Measurements from ENCODE around the gene ABHD14A.

Gene ABHD14A

DNA sequence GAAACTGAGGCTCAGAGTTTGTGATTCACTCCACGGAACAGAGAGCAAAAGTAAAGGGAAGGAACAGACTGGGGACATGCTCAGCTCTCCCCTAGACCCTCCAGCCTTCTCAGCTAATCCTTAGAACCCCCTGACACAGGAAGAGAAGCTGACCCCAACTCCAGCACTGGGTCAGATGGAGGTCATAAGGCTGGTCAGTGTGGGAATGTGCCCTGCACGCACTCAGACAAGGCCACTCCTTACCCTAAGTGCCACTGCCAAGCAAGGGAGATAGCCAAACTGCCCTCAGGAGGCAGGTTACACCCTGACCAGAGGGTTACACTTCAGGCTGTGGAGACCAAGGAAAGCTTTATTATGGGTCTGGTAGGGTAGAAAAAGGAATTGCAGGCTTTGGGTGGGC lies 19.7 kb downstream of the ABHD14A start:
- DNase-seq (ENCODE audit: low read depth, low spot score), result no peak

DNA sequence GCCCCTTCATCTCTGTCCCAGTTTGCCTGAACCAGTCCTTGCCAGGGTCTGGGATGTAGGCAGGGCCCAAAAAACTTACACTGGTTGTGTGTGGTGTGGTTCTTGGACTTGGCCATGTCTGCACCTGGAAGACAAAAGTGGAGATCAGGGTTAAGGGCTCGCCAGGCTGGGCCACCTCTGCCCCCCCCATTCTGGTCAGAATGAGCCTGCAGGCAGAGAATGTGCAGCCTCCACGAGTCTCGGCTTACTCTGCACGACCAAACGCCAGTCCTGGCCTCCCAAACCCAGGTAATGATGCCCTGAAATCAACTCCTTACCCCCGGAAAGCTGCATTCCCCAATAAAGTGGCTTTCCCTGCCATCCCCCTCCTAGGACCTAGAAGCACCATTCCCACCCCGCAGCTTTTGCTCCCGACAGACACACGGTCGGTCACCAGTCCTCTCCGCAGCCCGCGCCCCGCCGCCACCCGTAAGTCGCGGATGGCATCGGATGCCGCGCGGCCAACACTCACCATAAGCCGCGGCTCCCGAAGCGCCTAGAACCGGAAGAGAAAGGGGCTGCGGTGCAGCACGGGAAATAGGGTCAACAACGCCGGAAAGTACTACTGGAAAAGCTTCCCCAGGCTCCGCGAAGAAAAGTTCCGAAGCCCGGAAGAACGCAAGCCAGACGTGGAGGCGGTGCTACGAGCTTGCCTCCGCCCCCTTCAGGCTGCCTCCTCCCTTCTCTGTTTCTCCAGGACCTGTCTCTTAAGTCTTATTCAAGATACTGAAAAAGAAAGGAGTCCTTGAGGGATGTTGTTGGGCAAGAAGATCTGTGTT lies 20.7 kb downstream of the ABHD14A start, which contains the start of gene RPL29:
Gene RPL29 (minus strand): TSS at position 550 of the 818 bp plus-strand sequence. CDS start 434 bp downstream, at position 116.
- peak; percentile 88 for DNase-seq (ENCODE audit: low read depth, low spot score)

DNA sequence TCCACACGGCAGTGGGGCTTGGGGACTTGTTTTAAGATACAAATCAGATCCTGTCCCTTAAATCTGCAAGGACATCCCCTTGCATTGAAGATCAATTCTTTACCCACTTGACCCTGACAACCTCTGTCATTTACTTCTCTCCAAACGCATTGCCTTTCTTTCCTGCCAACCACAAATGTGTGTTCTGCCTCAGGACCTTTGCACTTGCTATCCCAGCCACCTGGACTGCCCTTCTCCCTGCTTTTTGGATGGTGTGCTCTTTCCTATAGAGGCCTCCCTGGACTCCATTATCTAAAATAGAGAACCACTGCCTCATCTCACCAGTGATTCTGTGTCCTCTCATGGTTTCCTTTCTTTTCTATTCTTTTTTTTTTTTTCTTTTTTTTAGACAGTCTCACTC lies 22.3 kb downstream of the ABHD14A start:
- no peak for DNase-seq (ENCODE audit: low read depth, low spot score)

DNA sequence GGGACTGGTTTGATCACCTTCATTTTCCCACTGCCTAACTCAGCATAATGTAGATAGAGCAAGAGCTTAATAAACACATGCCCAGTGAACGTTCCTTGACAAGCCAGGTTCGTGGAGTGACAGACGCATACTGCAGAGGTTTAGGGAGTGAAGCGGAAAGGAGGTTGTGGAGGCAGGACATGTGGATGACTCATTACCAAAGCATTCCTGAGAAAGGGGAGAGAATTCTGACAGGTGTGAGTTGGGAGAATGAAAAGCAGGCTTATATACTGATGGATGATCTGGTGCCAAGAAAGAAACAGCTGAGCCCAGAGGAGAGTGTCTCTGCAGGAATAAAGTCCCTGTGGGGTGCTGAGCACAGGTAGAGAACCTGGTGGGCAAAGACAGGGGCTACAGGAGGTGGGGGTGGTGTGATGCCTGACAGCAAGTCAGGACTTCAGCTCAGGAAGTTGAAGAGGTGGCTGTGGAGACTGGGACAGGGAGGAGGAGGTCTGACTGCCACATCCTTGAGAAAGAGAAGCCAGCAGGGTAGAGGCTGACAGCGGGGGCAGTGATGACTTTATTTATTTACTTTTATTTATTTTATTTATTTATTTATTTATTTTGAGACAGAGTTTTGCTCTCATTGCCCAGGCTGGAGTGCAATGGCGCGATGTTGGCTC lies 23.2 kb downstream of the ABHD14A start:
- no peak for DNase-seq (ENCODE audit: low read depth, low spot score)

DNA sequence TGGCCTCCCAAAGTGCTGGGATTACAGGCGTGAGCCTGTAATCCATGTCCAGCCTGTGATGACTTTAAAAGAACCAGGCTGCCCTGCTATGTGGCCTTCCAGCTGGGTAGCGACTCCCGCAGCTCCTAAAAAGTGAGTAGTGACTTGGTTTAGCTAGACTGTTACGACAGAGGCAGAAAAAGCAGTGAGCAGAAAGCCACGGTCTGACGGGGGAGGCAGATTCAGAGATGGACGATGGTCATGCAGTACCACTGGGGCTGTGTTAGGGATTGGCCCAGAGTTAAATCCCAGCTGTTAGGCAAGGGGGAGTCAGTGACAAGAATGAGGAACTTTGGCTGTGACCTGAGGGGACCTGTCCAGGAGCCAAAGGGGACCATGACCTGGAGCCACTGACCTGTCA lies 23.9 kb downstream of the ABHD14A start:
- no peak for DNase-seq (ENCODE audit: low read depth, low spot score)

DNA sequence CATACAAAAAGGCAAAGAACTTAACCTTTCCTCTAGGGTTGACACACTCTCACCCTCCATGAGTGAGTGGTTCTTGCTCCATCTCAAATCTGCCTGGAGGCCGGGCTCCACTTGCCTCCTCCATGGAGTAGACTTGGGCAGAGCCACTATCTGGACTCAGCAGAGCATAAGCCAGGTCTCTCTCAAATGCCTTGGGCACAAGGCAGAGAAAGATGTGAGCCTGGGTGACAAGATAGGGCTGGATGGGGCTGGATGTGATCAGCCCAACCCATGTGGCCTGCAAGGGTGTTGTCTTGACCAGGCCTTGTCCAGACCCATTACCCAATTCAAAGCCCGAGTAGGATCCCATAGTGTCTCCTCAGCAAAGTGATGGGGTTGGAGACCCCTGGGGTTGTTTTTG lies 25.0 kb downstream of the ABHD14A start:
- DNase-seq (ENCODE audit: low read depth, low spot score), result no peak

DNA sequence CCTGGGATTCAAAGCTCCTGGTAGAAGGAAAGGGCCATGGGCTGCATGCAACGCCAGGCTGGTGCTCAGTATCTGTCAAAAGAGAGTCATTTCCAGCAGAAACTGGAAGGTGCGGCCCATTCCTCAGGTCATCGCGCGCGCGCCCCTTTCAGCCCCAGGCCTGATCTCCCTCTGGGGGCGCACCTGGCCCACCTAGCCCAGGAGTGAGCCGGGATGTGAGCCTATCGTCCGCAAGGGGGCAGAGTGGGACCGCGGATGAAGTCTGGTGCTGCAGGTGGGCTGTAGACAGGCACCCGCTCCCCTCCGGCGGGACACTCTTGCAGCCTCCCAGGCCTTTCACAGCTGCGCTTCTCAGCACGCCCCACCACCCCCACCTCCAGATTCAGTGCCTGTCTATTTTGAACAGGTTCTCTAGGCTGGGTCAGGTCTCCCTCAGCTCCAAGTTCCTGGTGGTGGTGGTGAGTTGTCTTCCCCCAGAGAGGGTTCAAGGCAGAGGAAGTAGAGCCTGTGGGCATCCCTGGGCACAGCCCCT lies 26.6 kb downstream of the ABHD14A start:
- DNase-seq (ENCODE audit: low read depth, low spot score), result no peak

DNA sequence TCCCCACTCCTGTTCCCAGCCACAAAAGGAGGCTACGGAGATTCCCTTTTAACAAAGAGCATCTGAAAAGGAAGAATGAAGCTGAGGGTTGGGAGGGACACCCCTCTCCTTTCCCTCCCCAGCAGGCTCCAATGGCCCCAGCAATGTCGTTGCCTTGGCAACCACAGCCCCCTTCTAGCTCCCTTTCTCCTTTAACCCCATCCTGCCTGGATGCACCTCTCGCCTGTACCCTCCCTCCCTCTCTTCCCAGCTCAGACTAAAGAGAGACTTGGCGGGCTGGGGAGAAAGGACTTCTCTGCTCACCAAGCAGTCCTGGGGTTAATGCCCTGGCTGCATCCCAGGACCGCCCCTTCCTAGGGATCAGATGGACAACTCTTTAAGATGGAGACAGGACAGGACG lies 27.9 kb downstream of the ABHD14A start:
- no peak for DNase-seq (ENCODE audit: low read depth, low spot score)

DNA sequence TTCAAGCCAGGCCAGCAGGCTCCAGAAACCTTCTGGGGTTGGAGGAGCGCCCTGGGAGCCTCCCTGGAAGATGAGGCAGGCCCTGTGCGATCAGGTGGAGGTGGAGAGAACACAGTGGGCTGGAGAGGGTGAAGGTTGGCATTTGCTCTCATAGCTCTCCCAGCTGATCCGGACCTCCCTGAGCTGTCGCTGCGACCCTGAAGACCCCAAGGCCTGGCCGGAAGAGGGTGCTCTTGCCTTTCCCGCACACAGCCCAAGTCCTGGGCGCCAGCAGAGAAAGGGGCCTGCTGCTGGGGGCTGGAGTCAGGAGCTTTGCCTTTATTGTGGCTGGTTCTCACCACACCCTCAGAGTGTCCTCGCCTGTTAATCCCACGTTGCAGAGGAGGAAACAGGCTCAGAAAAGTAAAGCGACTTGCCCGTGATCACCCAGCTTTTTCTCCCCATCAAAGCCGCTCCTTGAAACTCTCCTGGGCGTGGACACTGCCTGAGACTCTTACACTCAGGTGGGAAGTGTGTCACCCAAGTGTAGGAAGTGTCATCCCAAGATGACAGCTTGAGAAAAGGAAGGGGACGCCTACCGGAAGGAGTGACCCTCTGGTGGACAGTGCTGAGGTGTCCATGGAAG lies 29.4 kb downstream of the ABHD14A start:
- no peak for DNase-seq (ENCODE audit: low read depth, low spot score)

DNA sequence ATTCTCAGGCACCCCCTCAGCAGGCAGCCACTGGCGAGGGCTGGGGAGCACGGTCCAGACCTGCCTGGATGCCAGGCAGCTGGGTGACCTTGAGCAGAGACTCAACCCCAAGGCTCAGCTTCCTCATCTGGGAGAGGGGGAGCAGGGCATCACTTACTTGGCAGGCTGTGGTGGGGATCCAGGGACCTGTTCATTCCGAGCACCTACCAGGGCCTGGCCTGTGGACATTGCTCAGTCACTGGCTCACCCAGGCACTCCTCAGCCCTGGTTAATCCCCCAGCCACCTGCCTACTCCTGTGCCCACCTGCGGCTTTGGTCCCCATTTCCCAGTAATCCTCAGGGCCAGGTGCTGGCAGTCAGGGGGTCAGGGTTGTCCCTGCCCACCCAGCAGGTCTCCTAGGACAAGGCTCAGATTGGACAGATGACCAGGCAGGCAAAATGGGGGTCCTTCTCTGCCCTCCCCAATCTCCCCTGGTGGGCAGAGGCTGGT lies 30.1 kb downstream of the ABHD14A start:
- DNase-seq (ENCODE audit: low read depth, low spot score), result no peak

DNA sequence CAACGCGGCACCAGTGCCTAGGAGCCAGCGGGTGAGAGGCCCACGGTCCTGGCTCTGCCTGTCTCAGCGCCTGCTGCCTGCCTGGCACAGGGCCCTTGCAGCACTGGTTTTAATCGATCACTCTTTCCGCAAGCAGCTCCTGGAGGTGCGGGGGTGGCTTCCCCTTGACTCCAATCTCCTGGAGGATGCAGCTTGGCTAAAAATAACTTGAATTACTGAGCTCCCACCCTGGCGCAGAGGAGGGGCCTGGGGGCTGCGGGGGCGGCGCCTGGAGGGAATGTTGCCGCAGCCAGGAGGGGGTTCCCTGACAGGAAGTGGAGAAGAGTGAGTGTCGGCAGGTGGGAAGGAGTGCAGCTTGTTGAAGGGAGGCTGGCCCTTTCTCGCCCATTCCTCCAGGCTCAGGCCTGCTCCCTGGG lies 30.7 kb downstream of the ABHD14A start:
- no peak for DNase-seq (ENCODE audit: low read depth, low spot score)

DNA sequence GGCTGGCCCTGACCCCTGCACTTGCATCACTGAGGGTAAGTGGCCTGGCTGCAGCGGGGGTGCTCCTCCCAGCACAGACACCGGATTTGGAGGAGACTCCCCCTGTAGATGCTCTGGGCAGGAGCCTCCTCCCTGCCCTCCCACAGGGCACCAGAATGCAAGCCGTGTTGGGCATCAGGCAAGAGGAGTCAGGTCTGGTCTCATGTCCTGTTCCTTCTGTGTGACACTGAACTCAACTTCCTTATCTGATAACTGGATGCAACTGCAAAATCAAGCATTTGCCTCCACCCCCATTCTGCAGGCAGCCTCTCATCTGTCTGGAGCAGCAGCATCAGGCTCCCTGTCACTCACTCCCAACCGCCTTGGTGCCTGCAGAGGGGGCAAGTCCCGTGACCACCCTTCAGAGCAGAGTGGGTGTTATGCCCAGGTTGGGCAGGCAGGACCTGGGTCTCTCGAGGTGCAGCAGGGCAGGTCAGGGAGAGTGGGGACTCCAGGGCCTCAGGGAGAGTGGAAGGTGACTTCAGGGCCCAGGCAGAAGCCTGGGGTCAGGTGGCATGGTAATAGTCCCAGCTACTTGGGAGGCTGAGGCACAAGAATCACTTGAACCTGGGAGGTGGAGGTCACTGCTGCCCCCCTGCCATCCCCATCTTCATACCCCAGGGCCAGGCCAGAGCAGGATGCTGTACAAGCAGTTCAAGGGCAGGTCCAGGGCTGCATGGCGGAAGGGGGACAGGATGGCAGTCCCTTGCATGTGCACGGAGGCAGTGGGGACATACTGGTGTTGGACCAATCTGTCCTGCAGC lies 31.4 kb downstream of the ABHD14A start:
- no peak for DNase-seq (ENCODE audit: low read depth, low spot score)

DNA sequence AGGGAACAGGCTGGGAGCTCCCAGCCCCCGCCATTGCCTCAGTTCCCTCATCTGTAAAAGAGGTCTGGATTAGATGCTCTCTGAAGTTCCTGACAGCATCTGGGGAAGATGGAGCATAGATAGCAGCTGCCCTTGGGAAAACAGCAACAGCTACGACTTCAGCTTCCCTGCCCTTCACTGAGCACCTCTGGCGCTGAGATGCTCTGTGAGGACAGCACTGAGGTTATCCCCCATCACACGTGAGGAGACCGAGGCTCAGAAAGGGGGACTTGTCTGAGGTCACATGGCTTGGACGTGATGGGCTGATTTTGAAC lies 31.9 kb downstream of the ABHD14A start:
- DNase-seq (ENCODE audit: low read depth, low spot score), result no peak

DNA sequence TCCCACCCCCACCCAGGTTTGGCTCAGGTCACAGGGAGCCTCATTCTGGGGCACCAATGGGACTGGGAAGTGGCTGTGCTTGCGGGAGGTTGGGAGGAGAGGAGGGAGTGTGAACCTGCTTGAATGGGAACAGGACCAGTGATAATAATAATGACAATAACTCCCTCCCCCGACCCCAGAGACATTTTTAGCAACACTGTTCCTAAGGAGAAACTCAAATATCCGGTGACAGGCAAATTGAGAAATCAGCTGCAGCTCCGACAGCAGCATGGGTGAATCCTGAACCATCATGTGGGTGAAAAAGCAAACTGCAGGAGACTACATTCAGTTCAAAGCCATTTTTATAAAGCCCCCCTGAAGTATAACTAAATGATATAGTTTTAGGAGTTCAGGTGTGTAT lies 32.4 kb downstream of the ABHD14A start:
- no peak for DNase-seq (ENCODE audit: low read depth, low spot score)

DNA sequence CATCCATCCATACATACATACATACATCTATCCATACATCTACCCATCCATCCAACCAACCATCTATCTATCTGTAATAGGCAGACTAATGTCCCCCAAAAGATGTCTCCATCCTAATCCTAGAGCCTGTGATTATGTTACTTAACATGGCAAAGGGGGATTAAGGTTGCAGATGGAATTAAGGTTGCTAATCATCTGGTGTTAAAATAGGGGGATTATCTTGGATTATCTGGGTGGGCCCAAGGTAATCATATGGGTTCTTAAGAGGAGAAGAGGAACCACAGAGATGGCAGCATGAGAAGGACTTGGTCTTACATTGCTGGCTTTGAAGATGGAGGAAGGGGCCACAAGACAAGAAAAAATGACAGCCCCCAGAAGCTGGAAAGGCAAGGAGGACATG lies 35.6 kb downstream of the ABHD14A start:
- no peak for DNase-seq (ENCODE audit: low read depth, low spot score)

DNA sequence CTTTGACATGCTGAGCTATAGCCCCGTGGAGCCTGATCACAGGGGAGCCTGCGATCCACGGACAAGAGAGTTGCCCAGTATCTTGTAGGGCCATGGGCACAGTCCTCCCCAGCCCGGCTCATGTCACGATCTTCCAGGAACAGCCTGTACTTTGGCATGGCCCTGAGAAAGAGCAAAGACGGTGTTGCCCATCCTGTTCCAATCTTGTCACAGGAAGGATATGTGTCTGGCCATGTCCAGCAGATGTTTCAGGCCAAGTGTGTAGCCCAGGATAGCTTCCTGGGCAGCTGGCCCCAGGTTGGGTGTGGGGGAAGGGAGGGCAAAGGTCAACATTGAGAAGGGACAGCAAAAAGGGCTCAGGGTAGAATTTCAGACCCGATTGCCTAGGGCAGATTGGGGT lies 37.8 kb downstream of the ABHD14A start:
- no peak for DNase-seq (ENCODE audit: low read depth, low spot score)

DNA sequence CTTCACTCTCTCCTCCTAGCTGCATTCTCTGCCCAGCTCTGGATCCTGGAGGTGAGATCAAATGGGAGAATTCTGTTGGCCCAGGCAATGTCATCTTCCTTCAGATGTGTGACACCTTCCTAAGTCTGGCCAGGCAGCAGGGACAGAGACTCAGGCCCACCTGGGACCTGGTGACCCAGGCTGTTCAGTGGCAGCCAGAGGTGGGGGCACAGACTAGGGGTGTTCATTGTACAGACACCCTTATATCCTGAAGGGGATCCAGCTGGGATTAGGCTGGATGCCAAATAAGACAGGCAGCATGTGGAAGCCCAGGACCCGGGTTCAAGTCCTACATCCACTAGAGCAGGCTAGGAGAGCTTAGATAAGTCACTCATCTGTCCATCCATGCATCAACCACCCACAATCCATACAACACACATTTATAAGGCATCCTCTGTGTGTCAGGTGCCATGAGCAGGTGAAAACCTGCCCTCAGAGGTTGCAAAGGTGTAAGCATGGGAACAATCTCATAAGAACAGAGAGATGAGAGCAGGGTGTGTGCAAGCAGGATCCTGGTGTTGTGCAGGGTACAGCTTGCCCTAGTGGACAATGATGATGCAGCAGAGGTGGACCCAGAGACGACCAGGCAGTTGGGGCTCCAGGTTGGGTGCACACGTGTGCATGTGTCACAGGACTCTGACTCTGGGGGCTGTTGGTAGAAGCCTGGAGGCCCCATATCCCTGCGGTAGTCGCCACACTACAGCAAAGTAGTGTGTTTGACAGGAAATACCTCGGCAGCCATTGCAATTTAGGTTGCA lies 39.1 kb downstream of the ABHD14A start:
- DNase-seq (ENCODE audit: low read depth, low spot score), result no peak

DNA sequence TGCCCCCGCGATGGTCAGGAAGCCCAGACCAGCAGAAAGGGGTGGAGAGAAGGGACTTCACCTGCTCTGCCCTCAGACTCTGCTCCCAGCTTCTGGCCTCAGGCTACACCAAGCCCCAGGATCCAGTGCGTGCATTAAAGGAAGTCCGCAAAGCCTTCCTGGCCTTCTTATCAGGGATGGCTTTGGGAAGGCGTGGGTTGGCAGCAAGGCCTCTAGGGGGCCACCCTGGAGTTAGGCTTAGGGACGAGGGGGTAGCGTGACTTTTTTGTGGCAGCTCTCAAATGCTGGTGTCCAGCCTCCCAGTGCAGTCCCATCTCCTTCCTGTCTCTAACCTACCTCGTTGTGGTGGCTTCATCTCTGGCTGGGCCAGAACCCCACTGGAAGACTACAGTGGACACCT lies 39.7 kb downstream of the ABHD14A start:
- no peak for DNase-seq (ENCODE audit: low read depth, low spot score)

DNA sequence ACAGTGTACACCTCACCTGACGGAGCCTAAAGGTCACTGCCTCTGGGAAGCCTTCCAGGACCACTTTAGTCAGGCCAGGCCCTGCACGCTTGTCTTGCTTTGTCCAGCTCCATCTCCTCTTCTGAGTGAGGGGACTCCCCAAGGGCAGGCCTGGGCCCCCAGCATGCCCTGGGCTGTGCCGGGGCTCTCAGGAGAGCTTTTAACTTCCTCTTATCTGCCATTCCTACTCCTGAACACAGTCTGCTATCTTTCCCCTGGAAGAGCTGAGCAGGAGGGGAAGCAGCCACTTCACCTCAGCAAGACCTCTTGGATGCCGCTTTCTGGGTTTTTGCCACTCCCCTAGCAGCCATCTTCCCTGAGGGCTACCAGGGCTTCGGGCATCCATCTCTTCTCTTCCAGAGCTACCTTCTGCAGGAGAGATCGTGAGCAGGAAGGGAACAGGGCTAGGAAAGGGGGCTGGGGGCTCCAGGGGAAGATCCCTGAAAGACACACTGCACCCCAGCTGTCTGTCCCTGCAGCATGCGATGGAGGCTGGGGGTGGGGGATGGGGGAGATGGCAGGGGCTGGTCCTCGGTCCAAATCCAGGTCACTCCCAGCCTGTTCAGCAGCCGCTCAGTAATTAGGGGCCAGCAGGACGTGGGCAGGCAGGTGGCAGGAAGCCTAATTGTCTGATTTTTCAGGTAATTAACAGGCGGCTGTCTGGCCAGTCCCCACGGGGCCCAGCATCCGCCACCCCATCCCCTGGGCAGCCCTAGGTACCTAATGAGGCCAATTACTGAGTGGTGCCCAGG lies 40.8 kb downstream of the ABHD14A start:
- no peak for DNase-seq (ENCODE audit: low read depth, low spot score)

DNA sequence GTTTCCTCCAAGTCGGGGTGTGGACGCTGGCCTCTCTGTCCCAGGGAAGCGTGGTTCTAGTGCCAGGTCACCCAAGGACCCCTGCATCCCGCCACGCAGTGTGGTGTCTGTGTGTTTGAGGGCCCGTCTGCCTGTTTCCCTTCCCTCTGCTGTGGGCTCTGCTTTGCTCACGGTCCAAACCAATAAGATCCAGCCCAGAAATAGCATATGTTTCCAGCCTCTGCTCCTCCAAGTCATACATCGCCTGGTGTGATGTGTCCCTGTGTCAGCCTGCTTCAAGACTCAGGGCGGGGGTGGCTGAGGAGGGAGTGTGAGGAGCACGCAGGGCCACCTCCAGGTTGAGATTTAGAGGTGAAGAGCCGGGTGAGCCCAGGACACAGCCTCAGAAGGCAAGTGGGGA lies 42.7 kb downstream of the ABHD14A start:
- no peak for DNase-seq (ENCODE audit: low read depth, low spot score)
